GM12873 (cell line): ENCODE data around the gene CCL7.
A peak's percentile ranks its signal among the peaks of the same experiment; 100 is the strongest.

Source experiments
- CTCF ChIP-seq: IDR thresholded peaks from 2 replicates; pipeline ENCODE4 v1.5.1; 2012; ENCODE audit warnings: low read depth, mild to moderate bottlenecking, moderate library complexity, low read length, control low read depth; ENCODE audit not compliant: insufficient read depth; ENCODE audit errors: missing control alignments

Gene CCL7

GRCh38 chr17:34312080-34312479, 42.1 kb downstream of the CCL7 start:
- TF ChIP-seq CTCF = no peak

GRCh38 chr17:34313164-34313563, 43.1 kb downstream of the CCL7 start:
- no peak for TF ChIP-seq CTCF

- TF ChIP-seq CTCF = no peak
Measured at GRCh38 chr17:34314279-34314678, 44.3 kb downstream of the CCL7 start.

GRCh38 chr17:34318474-34318873, 48.5 kb downstream of the CCL7 start:
- TF ChIP-seq CTCF = peak; percentile 36

- TF ChIP-seq CTCF = no peak
Measured at GRCh38 chr17:34319039-34319483, 49.0 kb downstream of the CCL7 start, which contains the start of gene CCL8. CCL8 (plus strand) TSS chr17:34319435; CDS start chr17:34319502, 67 bp downstream.
